Measurements from ENCODE around the gene PPM1N.

- no peak for TF ChIP-seq GATA2 (IDR thresholded peaks at IDR 0.05; ENCODE audit: low read depth, low read length)
- no peak for TF ChIP-seq GATA3 (IDR thresholded peaks at IDR 0.05; ENCODE audit: low read depth, low read length)
Measured at GRCh38 chr19:45470762-45471081, 27.5 kb upstream of the PPM1N start.

All from SH-SY5Y (cell line).